ENCODE results near the gene CFAP44. TPM values are rescaled to one million over a fixed set of nuclear protein-coding genes. Genes with fewer than 3 reads are reported as not detected.

The CFAP44 gene
- total and polyA plus RNA-seq, 2 donors (not counting 3 experiments of a cell fraction or from before 2014, with no cell fraction given): 1.5 to 4.7 TPM

DNA sequence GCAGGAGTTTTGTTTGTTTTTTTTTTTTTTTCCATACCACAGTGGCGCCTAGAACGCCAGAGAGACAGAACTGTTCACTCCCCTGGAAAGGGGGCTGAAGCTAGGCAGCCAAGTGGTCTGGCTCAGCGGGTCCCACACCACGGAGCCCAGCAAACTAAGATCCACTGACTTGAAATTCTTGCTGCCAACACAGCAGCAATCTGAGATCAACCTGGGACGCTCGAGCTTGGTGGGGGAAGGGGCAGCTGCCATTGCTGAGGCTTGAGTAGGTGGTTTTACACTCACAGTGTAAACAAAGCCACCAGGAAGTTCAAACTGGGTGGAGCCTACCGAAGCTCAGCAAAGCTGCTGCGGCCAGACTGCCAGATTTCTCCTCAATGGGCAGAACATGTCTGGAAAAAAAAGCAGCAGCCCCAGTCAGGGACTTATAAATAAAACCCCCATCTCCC is 43.9 kb upstream of the CFAP44 start:
- no peaks in the 10 kb centered on the region for H3K27me3 ChIP-seq (ENCODE audit: control insufficient read depth in 2 of 2, insufficient read depth in 2 of 2, low read length in 2 of 2)
- H3K9me1 ChIP-seq (replicated peaks; ENCODE audit: control insufficient read depth, extremely low read depth, insufficient read depth, low read length): no peaks in the 10 kb centered on the region
- H3K4me1 ChIP-seq (ENCODE audit: control insufficient read depth, extremely low read depth, insufficient read depth, low read length): peaks cover 3% of the 10 kb centered on the region
- H3K9ac ChIP-seq (replicated peaks; ENCODE audit: extremely low read depth, insufficient read depth, low read length): no peak overlapping the region
- H3K4me2 ChIP-seq (ENCODE audit: insufficient read depth, low read length): no peak overlapping the region
- H3K27ac ChIP-seq (ENCODE audit: insufficient read depth, low read depth, low read length): no peak overlapping the region
- no peaks in the 10 kb centered on the region for H4K20me1 ChIP-seq (replicated peaks; ENCODE audit: control insufficient read depth, extremely low read depth, insufficient read depth, low read length)
- H3K4me3 ChIP-seq (replicated peaks in 1 of 3; ENCODE audit: insufficient read depth in 1 of 3, low read depth in 1 of 3, low read length in 3 of 3): no peak overlapping the region
- dilution Hi-C loops (cut with MboI; ENCODE audit: extremely low pct_ligation_motif_present, low sequenced_read_pairs): no loop called here
- no TSS peak for BruUV-seq (replicated peaks)
- intact Hi-C loops (cut with micrococcal nuclease): no loop called here
- ChIA-PET CTCF (no interaction called here), POLR2A (no interaction called here)
- H3K79me2 ChIP-seq (ENCODE audit: control insufficient read depth, insufficient read depth, low read length): no peaks in the 10 kb centered on the region
- no peaks in the 10 kb centered on the region for H3K36me3 ChIP-seq (ENCODE audit: control insufficient read depth in 2 of 2, extremely low read depth in 1 of 2, insufficient read depth in 2 of 2, low read length in 2 of 2)
- no peak overlapping the region for H2AFZ ChIP-seq (ENCODE audit: low read depth, low read length)
- H3K9me3 ChIP-seq (replicated peaks; ENCODE audit: control insufficient read depth, insufficient read depth, low read length): no peaks in the 10 kb centered on the region
- TF ChIP-seq POLR2AphosphoS5 (IDR thresholded peaks at IDR 0.05; ENCODE audit: insufficient read depth, low read depth, low read length): no peak
- TF ChIP-seq JUN (IDR thresholded peaks at IDR 0.05; ENCODE audit: borderline replicate concordance, insufficient read depth, insufficient read length, low read depth): no peak
- TF ChIP-seq, protein P1, sequence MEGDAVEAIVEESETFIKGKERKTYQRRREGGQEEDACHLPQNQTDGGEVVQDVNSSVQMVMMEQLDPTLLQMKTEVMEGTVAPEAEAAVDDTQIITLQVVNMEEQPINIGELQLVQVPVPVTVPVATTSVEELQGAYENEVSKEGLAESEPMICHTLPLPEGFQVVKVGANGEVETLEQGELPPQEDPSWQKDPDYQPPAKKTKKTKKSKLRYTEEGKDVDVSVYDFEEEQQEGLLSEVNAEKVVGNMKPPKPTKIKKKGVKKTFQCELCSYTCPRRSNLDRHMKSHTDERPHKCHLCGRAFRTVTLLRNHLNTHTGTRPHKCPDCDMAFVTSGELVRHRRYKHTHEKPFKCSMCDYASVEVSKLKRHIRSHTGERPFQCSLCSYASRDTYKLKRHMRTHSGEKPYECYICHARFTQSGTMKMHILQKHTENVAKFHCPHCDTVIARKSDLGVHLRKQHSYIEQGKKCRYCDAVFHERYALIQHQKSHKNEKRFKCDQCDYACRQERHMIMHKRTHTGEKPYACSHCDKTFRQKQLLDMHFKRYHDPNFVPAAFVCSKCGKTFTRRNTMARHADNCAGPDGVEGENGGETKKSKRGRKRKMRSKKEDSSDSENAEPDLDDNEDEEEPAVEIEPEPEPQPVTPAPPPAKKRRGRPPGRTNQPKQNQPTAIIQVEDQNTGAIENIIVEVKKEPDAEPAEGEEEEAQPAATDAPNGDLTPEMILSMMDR (IDR thresholded peaks at IDR 0.05; ENCODE audit: extremely low read depth in 1 of 2, insufficient read depth in 1 of 2, low read depth in 1 of 2, low read length in 2 of 2): no peak
- TF ChIP-seq GATA2 (IDR thresholded peaks at IDR 0.05; ENCODE audit: insufficient read depth, insufficient read length, low read depth, low read length): no peak
- no peak for TF ChIP-seq POLR2A (IDR thresholded peaks at IDR 0.05; ENCODE audit: low read depth, low read length)
- no peak for TF ChIP-seq EZH2 (IDR thresholded peaks at IDR 0.05; ENCODE audit: borderline replicate concordance, low read depth, low read length, severe bottlenecking)
- TF ChIP-seq FOS (IDR thresholded peaks at IDR 0.05; ENCODE audit: borderline replicate concordance, insufficient read depth, low read length): no peak
- no peak for TF ChIP-seq MYC (IDR thresholded peaks at IDR 0.05; ENCODE audit: low read depth, low read length)
- no peak for TF ChIP-seq MAX (IDR thresholded peaks at IDR 0.05; ENCODE audit: insufficient read depth, insufficient read length)
- DNase-seq (ENCODE audit: low read depth, low spot score) (no peak), FAIRE-seq (no peak)
